SW 1271 (cell line): ENCODE results near the gene PDCL2.
"Not testable (repeated sequence)": the region's sequence is repeated elsewhere in the genome, so short reads cannot be mapped to it uniquely, and the experiment has no call there.

Experiments used
- DNase-seq, 2 experiments: peaks; one replicate each; lab custom pipeline; 2025; lab: John Stamatoyannopoulos, UW

Gene PDCL2

GRCh38 chr4:55588160-55588559, 3.9 kb downstream of the PDCL2 start:
- no peak for DNase-seq

DNA sequence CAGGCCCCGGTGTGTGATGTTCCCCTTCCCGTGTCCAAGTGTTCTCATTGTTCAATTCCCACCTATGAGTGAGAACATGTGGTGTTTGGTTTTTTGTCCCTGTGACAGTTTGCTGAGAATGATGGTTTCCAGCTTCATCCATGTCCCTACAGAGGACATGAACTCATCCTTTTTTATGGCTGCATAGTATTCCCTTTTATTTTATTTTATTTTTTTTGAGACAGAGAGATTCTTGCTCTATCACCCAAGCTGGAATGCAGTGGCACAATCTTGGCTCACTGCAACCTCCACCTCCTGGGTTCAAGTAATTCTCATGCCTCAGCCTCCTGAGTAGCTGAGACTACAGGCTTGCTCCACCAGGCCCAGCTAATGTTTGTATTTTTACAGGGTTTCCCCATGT, 9.3 kb downstream of the PDCL2 start:
- not testable (repeated sequence) for DNase-seq

- no peak for DNase-seq
These were observed 13.6 kb downstream of the PDCL2 start for GRCh38 chr4:55578341-55579010.

GRCh38 chr4:55575513-55575912, 16.5 kb downstream of the PDCL2 start:
- DNase-seq: no peak

GRCh38 chr4:55574252-55574651, 17.8 kb downstream of the PDCL2 start:
- DNase-seq: no peak

GRCh38 chr4:55571806-55572205, 20.2 kb downstream of the PDCL2 start:
- DNase-seq: no peak

- no peak for DNase-seq
These were observed 23.0 kb downstream of the PDCL2 start for GRCh38 chr4:55568905-55569504.

- DNase-seq: no peak
These were observed 30.2 kb downstream of the PDCL2 start for GRCh38 chr4:55561889-55562288.

DNA sequence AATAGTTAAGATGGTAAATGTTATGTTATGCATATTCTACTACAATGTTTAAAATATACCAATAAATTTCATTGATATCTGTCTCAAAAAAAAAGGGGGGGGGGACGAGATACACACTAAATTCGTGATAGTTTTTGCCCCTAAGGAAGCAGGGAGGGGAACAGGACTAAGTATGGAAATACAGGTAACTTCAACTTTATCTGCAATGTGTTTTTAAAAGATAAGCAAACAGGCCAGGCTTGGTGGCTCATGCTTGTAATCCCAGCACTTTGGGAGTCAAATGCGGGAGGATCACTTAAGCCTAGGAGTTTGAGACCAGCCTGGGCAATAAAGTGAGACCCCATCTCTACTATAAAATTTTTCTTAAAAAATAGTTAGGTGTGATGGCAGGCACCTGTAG, 31.9 kb downstream of the PDCL2 start:
- no peak for DNase-seq

DNA sequence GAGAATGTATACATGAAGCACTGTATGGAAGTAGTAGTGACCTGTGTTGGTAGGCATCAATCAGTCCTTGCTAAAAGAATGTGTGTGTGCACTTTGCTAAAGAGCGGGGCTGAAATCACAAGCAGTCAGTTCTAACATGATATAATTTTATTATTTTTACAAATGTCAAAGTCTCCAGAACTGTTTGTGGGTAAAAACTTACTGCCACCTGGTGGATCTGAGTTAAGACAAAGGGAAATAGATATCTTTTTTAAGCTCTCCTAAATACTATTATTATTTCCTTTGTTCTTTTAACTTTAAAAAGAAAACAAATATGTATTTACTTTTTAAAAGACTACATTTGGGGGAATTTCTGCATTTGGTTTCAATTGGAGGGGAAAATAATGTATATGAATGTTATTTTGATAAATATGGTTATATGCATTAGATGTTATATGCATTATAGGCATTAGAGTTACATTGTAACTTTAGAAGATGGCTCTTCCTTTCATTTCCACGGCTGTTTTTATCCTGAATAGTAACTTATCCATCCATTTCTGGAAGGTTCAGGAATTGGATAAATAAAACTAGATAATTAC, 37.5 kb downstream of the PDCL2 start:
- peak in 1 of 2 experiments; percentile 29 for DNase-seq

DNA sequence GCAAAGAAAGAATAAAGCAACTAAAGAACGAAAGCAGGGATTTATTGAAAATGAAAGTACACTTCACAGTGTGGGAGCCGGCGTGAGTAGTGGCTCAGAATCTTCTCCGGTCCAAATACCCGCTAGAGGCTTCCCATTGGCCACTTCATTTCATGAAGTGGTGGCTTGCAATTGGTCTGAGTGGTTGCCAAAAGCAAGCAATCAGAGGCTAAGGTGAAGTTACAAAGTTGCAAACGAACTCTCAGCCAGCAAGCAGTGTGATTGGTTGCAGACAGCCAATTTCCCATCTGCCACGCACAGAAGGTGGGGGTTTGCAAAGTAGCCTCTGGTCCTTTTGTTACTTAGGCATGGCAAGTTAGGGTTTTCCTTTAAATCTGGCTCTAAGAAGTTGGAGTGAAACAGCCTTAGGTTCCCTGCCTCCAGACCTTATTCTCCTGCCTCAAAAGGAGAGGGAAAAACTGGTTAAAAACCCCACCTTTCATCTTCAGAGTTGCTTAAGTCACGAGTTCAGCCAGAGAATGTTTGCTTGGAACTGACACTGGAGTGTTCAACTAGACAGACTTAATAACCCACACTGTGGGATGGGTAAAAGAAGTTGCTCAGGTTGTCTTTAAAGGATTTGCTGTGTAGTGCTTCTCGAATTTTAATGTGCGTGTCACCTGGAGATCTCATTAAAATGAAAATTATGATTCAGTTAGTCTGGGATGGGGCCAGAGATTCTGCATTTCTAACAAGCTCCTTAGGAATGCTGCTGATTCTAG, 38.4 kb downstream of the PDCL2 start:
- DNase-seq: no peak

GRCh38 chr4:55551964-55552363, 40.1 kb downstream of the PDCL2 start:
- DNase-seq: not testable (repeated sequence)

- no peak for DNase-seq
These were observed 42.2 kb downstream of the PDCL2 start for GRCh38 chr4:55549888-55550287.

DNA sequence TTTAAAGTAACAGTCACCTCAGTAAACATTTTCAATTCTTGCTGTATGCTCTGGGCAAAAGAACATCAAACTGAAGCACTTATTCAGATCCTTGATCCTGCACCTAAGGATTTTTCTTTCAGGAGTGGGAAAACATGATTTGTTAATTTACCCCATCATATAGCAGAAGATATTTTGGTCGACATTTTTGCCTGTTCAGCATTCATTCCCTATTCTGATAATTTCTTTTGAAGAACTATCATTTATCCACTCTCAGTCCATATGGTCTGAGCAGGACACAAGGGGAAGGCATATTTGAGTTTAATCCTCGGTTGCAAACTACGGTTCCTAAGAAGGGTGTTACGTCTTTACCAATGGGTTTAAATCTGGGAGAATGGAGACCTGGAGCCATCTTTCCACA, 44.1 kb downstream of the PDCL2 start:
- DNase-seq: no peak

DNA sequence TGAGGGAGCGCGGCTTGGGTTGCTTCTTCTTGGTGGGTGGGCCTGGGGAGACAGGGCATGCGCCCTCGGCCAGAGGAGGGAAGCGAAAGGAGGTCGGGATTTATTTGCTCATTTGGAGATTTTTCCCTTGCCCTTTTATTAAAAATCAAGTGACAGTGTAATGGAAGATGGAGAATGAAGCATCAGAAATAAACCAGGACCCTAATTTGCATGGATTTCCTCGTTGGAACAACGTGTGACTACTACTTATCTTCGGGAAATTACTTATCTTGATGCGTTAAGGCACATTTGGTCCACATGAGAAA, 44.6 kb downstream of the PDCL2 start:
- no peak for DNase-seq

GRCh38 chr4:55546756-55547465, 45.1 kb downstream of the PDCL2 start, which contains the start of gene CLOCK:
CLOCK (minus strand) TSS chr4:55546909; CDS start chr4:55482785, 64,124 bp downstream.
- DNase-seq: peak; percentile 38 to 75

- no peak for DNase-seq
These were observed 45.6 kb downstream of the PDCL2 start for GRCh38 chr4:55546506-55546755.

DNA sequence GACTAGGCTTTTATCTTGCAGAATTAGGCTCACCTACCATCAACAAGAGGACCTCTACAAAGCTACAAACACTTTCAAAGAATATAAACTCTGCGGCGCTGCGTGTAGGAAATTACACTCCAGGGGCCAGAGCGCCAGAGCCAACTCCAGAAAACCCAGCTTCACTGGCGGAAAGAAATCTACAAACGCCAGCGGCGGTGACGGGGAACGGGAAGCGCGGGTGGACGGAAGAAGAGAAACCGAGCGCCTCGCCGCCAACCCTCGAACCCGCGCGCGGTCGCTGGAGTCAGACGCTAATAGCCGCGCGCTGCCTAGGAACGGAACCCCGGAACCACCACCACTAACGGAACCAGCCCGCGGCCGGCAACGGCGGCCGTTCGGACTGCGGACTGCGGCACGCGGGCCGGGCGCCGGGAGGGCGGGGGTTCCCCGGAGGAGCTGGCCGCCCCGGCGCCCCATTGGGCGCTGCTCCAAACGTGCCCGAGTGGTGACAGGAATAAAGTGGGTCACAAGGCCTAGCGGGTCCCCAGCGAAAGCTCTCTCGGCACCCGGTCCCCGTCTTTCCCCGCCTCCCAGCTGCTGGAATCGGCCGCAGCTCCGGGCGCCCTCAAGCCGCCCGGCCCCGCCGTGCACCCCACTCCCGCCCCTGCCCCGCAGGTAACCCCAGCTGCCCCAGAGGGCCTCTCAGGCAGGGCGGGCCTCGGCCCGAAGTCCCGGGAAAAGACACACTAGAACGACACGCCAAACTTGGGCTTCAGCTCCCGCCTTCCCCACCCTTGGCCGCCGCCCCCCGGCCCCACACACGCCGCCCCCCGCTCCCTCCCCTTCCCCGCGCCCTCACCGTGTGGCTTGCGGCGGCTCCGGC, 46.2 kb downstream of the PDCL2 start:
- peak; percentile 27 to 73 for DNase-seq

- DNase-seq: no peak
These were observed 46.9 kb downstream of the PDCL2 start for GRCh38 chr4:55545151-55545550.

DNA sequence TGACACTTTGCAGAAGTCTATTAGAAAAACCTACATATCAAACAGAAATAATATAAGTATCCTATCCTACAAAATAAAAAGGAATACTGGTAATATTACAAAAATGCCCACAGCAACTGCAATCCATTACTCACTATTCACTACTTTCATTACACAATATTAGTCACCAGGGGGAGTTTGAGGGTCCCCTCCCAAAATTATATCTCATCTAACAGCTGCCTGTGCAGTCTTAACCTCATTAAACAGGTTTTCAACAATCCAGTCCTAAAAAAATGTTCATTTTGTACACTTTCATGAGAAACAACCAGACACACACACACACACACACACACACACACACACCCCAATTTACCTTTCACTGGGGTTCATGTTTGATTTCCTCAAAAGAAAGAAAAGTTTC, 48.2 kb downstream of the PDCL2 start:
- no peak for DNase-seq

DNA sequence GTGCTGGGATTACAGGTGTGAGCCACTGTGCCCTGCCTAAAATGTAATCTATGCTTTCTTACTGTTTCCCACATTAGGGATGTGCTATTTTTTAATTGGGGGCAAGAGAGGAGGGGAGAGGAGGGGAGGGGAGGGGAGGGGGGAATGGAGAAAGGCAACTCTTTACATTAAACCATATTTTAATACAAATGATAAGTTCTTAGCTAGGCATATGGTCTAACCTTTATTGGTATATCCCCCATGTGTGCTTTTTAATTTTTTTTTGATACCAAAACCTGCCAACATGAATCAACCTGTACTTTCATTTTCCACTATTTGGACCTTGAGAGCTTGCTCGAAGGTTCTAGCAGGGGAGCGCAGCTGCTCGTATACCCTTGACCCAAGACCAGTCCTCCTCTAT, 51.8 kb downstream of the PDCL2 start:
- DNase-seq: no peak

GRCh38 chr4:55539658-55540057, 52.4 kb downstream of the PDCL2 start:
- DNase-seq: no peak
